OCI-LY7 (cell line): ENCODE results near the gene GSTT2.
"Not testable (repeated sequence)": the region's sequence is repeated elsewhere in the genome, so short reads cannot be mapped to it uniquely, and the experiment has no call there.

ENCODE experiments used
- CTCF ChIP-seq: fragments of 200-600 bp; sonication (generic); conservative IDR thresholded peaks from 2 replicates; pipeline ENCODE4 v1.5.1; 2014; ENCODE audit warnings: mild to moderate bottlenecking, antibody characterized with exemption, low read length, moderate library complexity, mixed read lengths
- EZH2phosphoT487 ChIP-seq: fragments of 200-600 bp; sonication (generic); IDR thresholded peaks from 2 replicates; pipeline ENCODE4 v1.6.1; 2018; ENCODE audit warnings: low read depth, borderline replicate concordance, mild to moderate bottlenecking, mixed run types, antibody characterized with exemption, low read length, moderate library complexity, mixed read lengths

- TF ChIP-seq CTCF, EZH2phosphoT487: not testable (repeated sequence)
These were observed 28.6 kb upstream of the GSTT2 start for GRCh38 chr22:23951383-23951782.
